Islet of Langerhans (tissue), 1 donor: ENCODE results near the gene KRT16.
"Not testable (repeated sequence)": the region's sequence is repeated elsewhere in the genome, so short reads cannot be mapped to it uniquely, and the experiment has no call there.

Experiments
- FAIRE-seq: peaks from one replicate; lab custom pipeline; 2011; peaks lifted over from hg19 to GRCh38; lab: Jason Lieb, UNC

KRT16 gene

DNA sequence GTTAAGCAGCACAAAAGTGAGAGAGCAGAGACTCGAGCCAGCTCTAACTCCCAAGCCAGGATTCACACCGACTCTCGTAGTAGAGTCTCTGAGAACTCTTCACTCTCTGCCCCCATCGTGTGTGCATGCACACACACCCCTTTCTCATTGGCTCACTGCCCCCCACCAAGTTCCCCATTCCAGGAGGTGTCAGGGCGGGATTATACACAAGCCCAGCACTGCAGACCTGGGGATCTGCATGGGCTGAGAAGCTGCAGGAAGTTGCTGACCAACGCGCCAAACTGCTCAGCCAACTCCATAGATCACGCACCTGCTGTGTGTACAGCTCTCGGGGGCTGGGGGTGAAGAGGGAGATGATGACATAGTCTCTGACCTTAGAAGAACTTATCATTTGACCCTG, 2.2 kb upstream of the KRT16 start:
- FAIRE-seq: not testable (repeated sequence)

DNA sequence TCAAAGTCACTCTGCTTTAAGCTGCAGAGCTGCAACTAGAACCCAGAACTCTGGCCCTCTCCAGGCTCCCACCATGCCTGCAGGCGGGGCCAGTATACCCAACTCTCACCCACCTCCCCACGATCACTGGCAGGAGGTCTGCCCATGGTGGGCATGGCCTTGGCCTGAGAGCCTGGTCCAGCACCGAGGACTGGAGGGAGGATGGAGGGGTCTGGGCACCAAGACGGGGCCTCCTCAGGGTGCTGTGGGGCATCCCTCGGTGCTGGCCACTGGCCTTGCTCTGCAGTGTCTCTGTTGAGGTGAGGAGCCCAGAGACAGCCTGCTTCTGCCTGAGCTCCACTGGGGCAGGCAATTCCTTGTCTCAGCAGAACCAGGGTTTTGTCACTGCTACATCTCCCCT, 1.5 kb upstream of the KRT16 start:
- no peak for FAIRE-seq

DNA sequence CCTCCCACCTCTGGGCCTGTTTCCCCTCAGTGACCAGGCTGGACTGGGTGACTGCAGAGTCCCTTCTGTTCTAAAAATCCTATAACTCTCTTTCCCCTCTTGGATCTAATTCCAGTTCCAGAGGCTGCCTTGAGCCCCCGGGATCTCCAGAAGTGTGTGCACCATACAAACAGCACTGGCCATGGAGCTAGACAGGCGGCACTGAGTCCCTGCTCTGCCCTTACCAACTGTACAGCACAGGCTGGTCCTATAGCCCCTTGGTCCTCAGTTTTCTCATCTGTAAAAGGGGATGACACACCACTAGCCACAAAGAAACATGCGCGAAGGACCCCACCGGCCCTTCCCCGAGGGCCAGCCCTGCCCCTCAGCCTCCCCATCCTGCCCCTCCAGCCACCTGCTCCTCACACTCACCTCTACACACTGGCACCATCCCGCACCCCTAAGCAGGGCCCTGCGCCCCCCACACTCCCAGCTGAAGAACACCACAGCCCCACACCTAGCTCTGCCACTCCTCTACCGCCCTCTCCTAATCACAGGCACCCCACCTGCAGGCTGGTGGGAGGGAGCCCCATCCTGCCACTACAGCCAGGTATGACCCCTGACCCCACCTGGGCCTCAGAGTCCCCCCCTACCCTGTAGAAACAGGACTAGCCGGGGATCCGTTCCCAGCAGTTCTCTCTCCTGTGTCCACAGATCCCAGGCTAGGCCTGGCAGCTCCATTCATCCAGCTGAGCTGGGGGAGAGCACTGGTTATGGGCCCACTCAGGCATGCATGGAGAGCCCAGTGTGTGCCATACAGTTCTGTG, 913 bp upstream of the KRT16 start:
- no peak for FAIRE-seq

DNA sequence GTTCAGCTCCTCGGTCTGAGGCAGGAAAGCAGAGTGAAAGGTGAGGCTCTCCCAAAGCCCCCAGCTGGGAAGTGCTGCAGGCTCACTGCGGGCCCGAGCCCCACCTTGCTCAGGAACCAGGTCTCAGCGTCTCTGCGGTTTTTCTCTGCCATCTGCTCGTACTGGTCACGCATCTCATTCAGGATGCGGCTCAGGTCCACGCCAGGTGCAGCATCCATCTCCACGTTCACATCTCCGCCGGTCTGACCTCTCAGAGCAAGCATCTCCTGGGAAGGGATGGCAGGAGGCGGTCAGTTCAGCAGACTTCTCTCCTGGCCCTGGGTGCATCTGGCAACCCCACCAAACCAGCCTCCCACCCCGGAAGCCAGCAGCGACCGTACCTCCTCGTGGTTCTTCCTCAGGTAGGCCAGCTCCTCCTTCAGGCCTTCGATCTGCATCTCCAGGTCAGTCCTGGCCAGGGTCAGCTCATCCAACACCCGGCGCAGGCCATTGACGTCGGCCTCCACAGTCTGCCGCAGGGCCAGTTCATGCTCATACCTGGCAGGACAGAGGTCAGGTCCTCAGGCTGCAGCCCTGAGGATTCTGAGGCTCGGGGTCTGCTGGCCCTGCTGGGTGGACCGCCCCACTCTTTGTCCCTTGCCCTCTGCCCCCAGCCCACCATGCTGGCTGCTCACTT, 1.5 kb downstream of the KRT16 start:
- FAIRE-seq: no peak

DNA sequence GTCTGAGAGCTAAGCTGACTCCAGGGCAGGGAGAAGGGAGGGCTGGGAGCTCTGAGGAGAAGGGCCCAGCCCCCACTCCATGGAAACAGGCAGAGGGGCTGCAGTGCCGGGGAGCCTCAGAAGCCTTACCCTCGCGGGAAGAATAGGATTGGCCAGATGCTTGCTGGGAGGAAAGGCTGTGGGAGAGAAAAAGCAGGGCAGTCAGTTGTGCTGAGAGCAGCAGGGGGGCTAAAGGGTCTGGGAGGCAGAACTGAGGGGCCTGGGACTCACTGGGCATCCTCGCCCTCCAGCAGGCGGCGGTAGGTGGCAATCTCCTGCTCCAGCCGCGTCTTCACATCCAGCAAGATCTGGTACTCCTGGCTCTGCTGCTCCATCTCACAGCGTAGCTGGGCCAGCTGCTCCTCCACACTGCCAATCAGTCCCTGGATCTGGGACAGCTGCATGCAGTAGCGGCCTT, 2.5 kb downstream of the KRT16 start:
- FAIRE-seq: not testable (repeated sequence)

DNA sequence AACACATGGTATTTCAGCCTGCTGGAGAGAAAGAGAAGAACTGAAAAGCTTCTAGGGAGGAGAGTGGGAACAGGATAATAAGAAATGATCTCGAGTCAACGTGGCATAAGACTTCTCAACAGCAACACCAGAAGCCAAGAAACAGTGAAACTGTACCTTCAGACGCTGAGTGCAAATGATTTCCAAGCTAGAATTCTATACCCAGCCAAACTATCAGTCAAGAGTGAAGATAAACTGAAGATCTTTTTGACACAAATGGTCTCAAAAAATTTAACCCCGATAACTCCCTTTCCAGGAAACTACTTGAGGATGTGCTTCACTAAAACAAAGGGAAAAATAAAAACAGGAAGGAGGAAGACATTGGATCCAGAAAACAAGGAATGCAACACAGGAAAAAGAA, 5.6 kb downstream of the KRT16 start:
- not testable (repeated sequence) for FAIRE-seq

DNA sequence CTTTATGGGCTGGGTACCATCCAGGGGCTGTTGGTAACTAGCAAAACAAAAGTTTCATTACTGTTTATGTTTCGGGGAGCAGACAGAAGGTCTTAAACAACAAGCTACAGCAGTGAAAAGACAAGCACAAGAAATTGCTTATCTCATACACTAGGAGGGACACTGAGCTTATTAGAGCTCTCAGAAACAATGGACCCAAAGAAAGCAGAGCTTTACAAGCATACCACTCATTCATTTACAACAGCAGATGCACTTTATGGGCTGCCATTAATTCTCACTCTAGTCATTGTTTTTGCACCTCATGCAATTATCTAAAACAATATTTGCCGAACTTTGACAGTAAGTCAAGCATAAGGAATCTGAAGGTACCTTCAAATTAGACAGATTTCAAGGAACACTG, 10.0 kb downstream of the KRT16 start:
- FAIRE-seq: no peak

DNA sequence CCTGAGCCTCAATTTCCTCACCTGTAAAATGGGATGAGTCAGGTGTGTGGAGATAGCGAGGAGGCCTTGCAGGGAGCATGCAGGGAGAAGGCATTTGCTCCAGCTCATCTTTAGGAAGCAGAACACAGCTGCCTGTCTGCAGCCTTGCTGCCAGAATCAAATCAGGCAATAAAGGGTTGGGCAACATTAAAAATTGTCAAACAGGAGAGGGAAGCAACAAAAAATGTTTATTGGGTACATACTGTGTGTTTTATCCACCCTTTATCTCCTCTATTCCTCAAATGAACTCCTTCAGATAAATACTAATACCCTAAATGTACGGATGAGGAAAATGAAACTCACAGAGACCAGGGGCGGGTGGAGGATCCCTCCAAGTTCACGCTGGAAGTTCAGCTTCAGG, 12.2 kb downstream of the KRT16 start:
- FAIRE-seq: no peak

DNA sequence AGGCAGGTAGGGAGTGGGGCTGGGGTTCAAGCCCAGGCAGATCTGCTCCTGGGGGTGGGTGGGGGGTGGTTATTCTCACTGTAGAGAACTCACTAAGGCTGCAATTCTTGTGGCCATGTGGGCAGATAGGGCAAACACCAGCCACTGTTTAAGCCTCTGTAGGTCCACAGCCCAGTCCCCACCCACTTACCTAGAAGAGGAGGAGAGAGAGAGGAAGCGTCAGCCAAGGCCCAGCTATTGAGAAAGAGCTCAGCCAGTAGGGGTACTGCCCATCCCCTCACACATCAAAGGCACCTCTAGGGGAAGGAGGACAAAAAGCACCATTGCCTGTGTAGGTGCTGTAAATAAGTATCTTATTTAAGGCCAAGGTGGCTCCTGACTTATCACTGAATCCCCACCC, 12.9 kb downstream of the KRT16 start:
- no peak for FAIRE-seq

DNA sequence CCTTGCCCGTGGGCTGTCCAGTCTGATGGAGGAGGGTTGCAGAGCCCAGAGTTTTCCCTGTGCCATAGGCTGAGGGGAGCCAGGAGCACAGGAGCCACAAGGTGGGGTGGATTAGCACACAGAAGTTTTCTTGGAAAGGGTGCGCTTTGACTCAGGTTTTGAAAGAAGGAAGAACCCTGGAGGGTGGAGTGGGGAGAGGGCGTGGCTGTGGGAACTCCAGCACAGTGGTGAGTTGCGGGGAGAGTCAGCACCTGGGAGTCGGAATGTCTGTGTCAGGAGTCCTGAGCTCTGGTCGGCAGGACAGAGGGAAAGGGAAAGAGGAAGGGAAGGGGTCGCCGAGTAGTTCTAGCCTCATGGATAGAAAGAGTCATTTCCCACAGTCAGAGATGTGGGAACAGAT, 17.0 kb downstream of the KRT16 start:
- no peak for FAIRE-seq

DNA sequence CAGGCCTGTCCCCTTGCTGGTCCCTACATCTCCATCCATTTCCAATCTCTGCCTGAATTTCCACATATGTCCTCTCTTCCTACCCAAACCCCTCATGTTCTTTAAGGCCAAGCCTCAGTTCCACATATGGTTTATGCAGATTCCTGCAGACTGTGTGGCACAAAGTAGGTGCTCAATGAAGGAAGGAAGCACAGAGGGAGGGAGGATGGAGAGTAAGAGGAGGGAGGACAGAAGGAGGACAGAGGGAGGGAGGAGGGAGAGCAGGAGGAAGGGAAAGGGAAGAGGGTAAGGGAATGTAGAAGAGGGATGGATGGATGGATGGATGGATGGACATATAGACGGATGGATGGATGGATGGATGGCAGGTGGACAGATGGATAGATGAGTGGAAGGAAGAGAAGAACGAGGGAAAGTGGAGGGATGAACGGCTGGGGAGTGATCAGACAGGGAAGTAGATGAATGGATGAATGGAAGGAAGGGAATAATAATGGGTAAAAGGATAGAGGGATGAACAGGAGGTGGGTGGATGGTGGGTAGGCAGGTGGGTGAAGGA, 18.1 kb downstream of the KRT16 start:
- no peak for FAIRE-seq

DNA sequence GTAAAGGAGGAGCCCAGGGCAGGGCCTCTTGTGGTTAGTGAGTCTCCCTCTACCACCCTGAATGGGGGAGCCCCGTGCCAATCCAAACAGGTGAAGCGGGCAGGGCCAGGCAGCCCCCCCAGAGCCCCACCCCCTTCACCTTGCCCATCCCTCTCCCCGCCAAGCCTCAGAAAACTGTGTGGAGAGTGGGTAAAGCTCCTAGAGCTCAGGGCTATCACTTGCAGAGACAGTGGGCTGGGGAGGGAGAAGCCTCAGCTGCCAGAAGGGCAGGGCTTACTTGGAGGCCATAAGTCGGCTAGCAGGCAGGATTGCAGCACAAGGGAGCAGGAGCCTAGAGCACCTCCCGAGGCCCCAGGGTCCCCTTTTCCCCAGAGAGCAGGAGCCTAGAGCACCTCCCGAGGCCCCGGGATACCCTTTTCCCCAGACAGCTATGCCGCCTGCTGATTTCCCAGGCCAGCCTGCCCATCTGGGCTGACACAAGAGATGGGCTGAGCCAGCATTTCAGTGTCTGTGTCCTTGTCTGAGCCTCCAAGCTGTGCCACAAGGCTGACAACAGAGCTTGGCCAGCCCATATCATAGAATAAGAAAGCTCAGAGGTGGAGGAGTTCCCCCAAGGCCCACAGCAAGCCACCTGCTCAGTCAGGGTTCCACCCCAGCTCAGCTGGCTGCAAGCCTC, 19.1 kb downstream of the KRT16 start:
- no peak for FAIRE-seq

DNA sequence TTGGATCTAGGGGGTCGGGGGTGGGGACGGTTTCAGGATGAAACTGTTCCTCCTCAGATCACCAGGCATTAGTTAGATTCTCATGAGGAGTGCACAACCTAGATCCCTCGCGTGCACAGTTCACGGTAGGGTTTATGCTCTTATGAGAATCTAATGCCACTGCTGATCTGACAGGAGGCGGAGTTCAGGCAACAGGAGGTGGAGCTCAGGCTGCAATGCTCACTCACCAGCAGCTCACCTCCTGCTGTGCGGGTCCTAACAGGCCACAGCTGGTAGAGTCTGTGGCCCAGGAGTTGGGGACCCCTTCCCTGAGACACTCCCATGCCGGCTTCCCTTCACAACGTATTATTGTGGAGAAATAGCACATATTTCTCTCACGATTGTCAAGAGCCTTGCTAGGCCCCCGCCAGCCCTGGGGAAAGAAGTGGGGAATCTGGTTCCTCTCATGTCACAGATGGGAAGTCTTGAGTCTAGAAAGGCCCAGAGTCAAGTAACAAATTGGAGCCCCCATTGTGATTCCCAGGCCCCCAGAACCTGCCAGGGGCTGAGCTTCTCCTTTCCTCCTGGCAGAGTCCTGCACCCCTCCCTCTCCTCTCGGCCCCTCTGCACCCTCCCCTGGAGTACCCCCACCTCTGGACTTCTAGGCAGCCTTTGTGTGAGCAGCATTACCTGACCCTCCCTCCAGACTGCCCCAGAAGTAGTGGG, 19.8 kb downstream of the KRT16 start:
- no peak for FAIRE-seq

DNA sequence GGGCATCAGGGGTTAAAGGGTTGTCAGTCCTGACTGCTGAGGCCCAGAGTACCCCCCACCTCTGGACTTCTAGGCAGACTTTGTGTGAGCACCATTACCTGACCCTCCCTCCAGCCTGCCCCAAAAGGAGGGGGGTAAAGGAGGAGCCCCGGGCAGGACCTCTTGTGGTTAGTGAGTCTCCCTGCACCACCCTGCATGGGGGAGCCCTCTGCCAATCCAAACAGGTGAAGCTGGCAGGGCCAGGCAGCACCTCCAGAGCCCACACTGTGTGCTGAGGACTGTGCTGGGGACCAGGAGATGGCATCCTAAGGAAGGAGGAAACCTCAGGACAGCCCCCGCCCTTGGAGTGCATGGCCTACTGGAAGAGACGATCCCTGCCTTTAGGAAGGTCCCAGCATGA, 23.3 kb downstream of the KRT16 start:
- no peak for FAIRE-seq

DNA sequence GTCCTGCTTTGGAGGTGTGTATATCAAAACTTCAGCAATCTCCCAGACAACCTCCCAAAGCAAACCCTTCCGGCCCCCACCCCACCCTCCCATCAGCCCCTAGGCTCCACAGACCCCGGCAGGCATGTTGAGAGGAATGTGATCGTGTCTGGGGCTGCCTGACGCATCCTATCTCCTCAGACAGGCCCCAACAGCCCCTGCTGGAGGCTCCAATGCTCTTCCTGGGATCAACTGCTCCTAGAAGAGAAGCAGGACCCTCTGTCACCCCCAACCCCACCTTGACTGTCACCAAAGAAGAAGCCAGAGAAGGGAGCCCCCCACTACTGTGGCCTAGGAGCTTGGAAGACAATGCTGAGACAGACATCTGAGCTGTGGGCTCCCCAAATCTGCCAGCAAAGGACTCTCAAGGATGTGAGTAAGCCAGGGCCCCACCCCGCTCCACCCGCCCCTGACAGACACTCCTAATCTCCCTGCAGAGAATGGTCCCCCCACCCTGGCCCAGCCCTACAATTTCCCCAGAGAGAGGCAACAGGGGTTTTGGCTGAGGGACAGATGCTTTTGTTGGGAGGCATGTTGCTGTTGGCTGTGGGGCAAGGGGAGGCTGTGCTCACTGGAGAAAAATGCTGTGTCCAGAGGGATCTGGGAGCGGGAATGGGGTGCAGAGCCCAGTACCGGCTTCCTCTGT, 24.3 kb downstream of the KRT16 start:
- FAIRE-seq: no peak

DNA sequence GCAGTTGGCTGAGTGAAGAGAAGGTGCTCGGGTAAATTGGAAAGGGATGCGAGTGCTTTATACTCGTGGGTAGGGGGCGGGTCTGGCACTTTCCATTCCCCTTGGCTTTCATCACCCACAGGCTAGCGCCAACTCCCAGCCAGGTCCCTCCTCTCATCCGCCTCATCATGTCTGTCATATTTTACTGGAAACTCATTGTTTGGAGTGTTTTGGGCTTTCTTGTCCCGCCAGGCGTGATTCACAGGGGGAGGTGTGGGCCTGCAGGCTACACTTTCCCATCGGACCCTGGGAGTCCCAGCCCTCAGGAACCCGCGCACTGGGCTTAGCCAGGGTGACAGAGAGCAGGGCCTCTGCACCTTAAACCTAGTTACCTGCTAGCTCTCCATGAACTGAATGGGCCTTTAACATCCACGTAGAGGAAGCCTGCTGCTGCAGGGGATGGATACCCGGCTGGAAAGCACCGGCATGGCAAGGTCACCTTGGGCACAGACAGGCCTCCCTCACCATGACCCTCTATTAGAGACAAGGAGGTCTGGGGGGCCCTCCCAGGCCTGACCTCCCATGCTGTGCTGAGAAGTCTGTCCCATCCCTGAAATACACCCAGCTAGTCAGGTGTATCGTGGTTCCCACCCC, 25.6 kb downstream of the KRT16 start, which contains the start of gene KRT14:
TSS of gene KRT14 (minus strand) at position 33 of the 633 bp plus-strand sequence. CDS start 61 bp downstream, outside the sequence.
- FAIRE-seq: no peak

DNA sequence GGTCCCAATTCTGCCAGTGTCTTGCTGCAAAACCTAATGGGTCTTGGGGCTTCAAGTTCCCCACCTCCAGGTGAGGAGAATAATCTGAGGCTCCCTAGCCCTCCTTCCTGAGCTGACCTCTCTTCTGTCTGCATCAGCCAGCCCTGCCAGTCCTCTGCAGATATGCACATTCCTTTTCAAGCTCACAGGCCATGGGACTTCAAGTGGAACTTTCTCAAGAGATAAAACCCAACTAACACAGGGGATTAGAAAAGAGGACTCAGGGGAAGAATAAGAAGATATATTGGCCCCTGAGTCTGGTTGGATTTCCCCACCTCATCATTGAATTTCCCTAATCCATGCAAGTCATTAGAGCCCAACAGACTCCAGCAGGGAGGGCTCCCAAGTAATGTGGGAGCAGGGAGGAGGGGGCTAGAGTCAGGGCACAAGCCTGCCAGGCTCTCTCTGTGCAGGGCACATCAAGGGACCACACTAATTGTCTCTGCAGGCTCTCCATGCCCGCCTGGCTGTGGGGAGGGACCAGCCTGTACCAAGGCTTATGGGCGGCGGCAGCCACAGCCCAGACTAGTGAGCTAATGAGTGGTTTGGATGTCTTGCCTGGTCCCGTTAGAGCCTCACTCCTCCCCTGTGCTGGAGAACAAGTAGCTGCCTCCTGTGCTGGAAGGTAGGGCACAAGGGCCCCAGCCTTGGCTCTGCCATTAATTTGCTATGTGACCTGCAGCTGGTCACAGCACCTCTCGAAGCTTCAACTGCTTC, 27.1 kb downstream of the KRT16 start:
- no peak for FAIRE-seq

DNA sequence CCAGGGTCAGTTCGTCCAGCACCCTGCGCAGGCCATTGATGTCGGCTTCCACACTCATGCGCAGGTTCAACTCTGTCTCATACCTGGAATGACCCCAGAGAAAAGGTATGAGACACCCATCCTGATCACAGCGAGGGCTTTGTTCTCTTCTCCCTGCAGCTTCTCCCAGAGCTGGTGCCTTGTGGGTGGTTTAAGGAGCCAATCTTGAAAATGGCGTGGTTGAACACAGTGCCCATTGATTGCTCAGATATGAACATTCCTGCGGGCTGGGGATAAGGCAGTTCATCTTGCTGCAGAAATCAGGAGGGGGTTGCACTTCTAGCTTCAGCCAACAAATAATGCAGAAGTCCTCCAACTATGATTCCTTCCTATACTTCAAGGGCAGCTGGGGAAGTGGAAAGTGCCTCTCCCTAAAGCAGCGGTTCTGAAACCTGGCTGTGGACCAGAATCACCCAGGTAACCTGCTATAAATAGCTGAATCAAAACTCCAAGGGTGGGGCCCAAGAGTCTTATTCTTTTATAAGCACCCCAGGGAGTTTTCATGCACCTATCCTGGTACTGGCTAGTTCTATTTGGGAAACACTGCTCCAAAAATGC, 28.1 kb downstream of the KRT16 start:
- not testable (repeated sequence) for FAIRE-seq

DNA sequence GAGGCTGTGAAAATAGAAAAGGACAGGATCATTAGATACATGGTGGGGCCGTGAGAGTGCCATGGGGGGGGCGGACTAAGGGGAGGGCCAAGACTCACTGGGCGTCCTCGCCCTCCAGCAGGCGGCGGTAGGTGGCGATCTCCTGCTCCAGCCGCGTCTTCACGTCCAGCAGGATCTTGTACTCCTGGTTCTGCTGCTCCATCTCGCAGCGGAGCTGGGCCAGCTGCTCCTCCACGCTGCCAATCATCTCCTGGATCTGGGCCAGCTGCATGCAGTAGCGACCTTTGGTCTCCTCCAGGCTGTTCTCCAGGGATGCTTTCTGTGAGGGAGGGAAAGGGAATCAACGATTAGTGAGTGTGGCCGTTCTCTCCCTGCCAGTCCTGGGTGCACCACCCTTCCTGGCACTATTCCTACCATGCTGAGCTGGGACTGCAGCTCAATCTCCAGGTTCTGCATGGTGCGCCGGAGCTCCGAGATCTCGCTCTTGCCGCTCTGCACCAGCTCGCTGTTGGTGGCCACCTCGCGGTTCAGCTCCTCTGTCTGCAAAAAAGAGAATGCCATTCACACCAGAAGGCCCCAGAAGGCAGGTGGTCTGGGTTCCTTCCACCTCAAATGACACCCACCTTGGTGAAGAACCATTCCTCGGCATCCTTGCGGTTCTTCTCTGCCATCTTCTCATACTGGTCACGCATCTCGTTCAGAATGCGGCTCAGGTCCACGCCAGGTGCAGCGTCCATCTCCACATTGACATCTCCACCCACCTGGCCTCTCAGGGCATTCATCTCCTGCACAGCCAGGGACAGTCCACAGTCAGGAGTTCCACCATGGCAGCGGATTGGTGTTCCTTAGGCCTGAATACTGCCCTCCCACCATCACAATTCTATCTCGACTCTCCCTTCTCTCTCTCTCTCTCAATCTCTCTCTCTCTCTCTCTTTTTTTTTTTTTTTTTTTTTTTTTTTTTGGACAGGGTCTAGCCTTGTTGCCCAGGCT, 29.1 kb downstream of the KRT16 start:
- FAIRE-seq: no peak
